Fibroblast of skin of left quadriceps (primary cell): Measurements from ENCODE around the gene MAGI3.
A peak's percentile ranks its signal among the peaks of the same experiment; 100 is the strongest.
"Not testable (repeated sequence)": the region's sequence is repeated elsewhere in the genome, so short reads cannot be mapped to it uniquely, and the experiment has no call there.

Experiments
- DNase-seq, 2 experiments: peaks; one replicate each; pipeline ENCODE4 v3.0.0-alpha.2; 2013; ENCODE audit warnings: low read depth in 2 of 2

Gene MAGI3

DNA sequence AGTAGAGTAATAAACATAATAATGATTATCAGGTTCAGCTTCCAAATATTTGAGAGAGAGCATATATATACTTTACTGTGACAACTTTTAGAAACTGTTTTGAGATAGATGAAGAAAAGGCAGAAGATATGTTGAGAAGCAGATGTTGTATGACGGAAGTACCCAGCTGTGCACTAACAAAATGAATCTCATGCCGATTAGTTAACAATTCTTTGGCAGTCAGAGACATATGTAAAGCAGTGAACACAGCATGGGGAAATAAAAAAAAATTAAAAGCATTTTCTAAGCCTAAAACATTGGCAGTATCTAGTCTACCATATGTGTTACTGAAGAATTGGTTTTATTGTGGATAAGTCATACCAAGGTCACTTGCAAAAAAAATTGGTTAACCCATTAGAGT is 51.8 kb downstream of the MAGI3 start:
- no peak for DNase-seq

DNA sequence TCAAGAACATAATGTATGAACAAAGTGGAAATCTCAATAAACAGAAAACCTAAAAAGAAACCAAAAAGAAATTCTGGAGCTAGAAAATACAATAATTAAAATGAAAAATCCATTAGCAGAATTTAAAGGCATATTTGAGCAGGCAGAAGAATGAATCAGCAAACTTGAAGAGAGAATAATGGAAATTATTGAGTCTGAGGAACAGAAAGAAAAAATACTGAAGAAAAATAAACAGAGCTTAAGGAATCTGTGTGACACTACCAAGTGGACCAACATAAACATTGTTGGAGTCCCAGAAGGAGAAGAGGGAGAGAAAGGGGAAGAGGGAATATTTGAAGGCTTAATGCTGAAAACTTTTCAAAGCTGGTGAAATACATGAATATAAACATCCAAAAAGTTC is 54.5 kb downstream of the MAGI3 start:
- no peak for DNase-seq

DNA sequence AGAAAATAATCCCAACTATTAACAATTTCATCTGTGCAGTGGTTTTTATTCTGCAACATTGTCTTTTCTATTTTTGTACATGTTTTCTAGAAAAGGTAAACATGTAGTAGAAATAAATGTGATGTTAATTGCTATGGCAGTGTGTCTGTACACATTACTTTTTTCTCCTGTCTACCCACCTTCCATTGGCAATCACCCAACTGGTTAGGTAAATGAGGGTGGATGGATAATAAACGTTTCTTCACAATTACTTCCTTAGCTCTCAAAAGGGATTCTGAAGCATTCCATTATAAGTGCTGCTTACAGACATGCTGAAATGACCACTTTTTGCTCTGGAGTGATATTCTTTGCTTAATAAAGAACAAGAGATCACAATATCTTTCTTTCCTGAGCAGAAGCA is 61.4 kb downstream of the MAGI3 start:
- no peak for DNase-seq

- DNase-seq = peak; percentile 17 to 21
Observed at GRCh38 chr1:113452921-113453770, 62.8 kb downstream of the MAGI3 start.

GRCh38 chr1:113453771-113454083 is 63.4 kb downstream of the MAGI3 start:
- DNase-seq = no peak

GRCh38 chr1:113455374-113455773 is 65.1 kb downstream of the MAGI3 start:
- no peak for DNase-seq

- DNase-seq = peak; percentile 90 to 91
Observed at GRCh38 chr1:113456967-113457366, 66.7 kb downstream of the MAGI3 start.

GRCh38 chr1:113459279-113459678 is 69.0 kb downstream of the MAGI3 start:
- DNase-seq = no peak

DNA sequence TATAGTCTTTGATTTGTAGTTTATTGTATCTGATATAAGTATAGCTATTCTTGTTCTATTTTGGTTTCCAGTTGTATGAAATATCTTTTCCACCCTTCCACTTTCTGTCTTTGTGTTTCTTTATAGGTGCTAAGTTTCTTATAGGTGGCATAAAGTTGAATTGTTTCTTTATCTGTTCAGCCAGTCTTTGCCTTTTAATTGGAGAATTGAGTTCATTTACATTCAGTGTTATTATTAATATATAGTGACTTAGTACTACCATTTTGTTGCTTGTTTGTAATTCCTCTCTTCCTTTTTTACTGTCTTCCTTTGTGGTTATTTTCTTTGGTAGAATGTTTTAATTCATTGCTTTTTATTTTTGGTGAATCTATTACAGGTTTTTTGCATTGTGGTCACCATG is 77.7 kb downstream of the MAGI3 start:
- DNase-seq = no peak

- DNase-seq = not testable (repeated sequence)
Observed at GRCh38 chr1:113478427-113479195, 88.3 kb downstream of the MAGI3 start.

GRCh38 chr1:113479713-113480676 is 89.7 kb downstream of the MAGI3 start:
- no peak for DNase-seq

GRCh38 chr1:113485131-113485530 is 94.8 kb downstream of the MAGI3 start:
- DNase-seq = not testable (repeated sequence)

- DNase-seq = no peak
Observed at GRCh38 chr1:113488576-113489177, 98.4 kb downstream of the MAGI3 start.

DNA sequence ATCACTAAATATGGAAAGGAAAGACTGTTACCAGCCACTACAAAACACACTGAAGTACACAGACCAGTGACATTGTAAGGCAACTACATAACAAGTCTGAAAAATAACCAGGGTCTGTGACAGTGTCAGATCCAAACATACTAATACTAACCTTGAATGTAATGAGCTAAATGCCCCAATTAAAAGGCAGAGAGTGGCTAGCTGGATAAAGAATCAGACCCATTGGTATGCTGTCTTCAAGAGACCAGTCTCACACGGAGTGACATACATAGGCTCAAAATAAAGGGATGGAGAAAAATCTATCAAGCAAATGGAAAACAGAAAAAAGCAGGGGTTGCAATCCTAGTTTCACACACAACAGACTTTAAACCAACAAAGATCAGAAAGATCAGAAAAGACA is 100.1 kb downstream of the MAGI3 start:
- no peak for DNase-seq

- no peak for DNase-seq
Observed at GRCh38 chr1:113493533-113493932, 103.2 kb downstream of the MAGI3 start.

DNA sequence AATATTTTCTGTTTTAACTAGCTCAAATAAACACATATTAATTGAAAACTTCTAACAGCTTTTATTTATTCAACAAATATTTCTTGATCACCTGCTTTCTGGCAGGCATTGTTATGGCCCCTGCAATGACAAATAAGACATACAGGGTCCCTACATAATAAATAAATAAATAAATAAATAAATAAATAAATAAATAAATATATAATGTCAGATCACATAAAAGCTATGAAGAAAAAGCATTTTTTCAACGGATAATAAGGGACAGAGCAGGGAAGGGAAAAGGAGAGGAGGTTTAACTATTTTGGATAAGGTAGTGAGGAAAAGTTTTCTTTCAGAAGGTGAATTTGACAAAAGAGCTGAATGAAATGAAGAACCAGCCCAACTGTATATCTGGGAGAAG is 115.0 kb downstream of the MAGI3 start:
- DNase-seq = no peak

GRCh38 chr1:113507552-113508214 is 117.4 kb downstream of the MAGI3 start:
- no peak for DNase-seq

- DNase-seq = no peak
Observed at GRCh38 chr1:113508364-113509164, 118.2 kb downstream of the MAGI3 start.

DNA sequence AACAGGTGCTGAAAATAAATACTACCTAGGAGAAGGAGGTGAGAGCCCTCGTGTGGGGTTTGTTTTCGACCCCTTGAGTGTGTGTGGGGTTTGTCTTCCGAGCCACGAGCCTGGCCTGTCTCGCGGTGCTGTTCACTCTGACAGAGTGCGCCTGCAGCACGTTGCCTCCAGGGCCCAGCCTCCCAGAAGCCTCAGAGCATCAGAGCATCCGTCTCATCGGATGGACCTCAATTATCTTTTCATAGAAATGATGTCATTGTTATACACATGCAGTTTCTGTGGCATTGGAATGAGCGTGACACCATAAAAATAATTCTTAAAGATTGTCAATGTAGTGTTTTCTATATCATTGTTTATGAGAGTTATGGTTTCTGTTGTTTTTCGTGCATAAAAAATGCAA is 119.5 kb downstream of the MAGI3 start:
- DNase-seq = not testable (repeated sequence)

DNA sequence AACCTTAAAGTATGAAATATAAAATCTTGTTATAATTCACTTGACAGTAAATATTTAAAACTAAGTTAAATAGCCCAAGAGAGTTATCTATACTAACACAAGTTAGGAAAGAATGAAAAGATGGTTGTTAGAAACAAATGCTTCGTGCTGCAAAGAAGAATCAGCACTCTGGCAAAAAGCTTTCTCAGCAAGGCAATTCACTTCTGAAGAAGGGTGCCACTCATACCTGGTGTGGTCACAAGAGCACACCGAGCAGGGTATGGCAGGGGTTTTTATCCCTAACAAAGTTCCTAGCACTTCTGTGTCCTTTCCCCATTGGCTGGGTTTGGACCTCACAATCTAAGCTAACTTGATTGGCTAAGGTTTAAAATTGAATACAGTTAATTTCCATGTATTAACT is 121.0 kb downstream of the MAGI3 start:
- no peak for DNase-seq
